HG02973 (cell line): ENCODE measurements around the gene IFNL3.
"Not testable (repeated sequence)": the region's sequence is repeated elsewhere in the genome, so short reads cannot be mapped to it uniquely, and the experiment has no call there.

ENCODE experiments used
- ATAC-seq: cut with Tn5 transposase; IDR thresholded peaks from one replicate; pipeline ENCODE4 v1.9.1; 2021; ENCODE audit warnings: moderate library complexity; ENCODE audit not compliant: unreplicated experiment

Gene IFNL3

DNA sequence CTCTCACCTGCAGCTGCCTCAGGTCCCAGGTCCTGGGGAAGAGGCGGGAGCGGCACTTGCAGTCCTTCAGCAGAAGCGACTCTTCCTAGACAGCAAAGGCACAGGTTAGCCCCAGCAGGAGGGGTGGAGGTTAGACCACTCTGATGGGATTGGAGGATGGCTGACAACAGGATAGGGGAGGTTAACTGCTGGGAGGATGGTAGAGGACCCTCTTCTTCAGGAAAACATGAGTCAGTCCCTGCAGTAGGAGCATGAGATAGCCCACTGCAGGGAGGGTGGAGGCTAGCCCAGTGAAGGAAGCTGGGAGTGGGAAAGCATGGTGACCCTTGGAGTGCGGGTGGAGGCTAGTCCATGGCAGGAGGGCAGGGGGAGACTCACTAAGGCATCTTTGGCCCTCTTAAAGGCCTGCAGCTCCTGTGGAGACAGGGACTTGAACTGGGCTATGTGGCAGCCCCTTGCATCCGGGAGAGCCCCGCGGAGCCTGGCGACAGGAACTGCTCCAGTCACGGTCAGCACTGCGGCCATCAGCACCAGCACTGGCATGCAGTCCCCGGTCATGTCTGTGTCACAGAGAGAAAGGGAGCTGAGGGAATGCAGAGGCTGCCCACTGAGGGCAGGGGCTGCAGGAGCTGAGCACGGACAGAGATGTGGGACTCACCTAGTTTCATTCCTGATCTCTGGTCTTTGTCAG lies at the start of gene IFNL3:
Gene IFNL3 (minus strand): TSS at position 597 of the 691 bp plus-strand sequence. CDS start 39 bp downstream, at position 558.
- ATAC-seq = not testable (repeated sequence)

DNA sequence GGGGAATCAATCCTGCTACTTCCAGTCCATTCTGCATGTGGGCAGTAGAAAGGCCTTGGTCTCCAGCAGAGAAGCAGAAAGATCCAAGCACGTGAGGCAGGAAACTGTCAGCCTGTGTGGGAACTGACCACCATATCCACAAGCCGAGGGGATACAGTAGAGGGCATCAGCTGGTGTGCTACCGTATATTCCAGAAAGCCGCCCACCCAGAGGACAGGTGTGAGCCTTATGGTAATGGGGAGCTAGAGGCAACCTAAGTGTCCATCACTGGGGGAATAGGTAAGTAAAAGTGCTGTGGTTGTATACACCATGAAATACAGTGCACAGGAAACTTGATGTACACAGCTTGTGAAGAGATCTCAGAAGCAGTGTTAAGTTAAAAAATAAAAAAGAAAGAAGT lies 48.6 kb upstream of the IFNL3 start:
- no peak for ATAC-seq

DNA sequence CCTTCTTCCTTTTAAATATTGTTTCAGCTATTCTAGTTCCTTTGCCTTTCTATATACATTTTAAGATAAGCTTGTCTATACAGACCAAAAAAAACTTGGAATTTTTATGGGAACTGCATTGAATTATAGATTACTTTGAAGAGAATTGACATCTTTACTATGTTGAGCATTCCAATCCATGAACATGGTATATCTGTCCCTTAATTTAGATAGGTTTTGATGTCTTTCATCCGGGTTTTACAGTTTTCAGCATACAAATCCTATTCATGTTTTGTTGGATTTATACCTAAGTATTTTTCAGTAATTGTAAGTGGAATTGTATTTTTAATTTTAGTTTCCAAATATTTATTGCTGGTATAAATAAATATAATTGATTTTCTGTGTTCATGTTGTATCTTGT lies 39.2 kb upstream of the IFNL3 start:
- no peak for ATAC-seq

DNA sequence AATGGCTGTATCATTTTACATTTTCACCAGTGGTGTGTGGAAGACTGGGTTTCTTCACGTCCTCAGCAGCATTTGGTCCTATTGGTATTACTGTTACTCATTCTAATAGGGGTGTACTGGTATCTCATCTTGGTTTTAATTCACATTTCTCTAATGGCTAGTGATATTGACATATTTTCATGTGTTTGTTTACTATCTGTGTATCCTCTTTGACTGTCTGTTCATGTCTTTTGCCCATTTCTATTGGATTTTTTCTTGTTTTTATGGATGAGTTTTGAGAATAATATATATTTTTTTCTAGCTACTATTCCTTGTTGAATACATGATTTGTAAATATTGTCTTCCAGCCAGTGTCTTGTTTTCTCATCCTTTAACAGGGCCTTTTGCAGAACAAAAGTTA lies 37.2 kb upstream of the IFNL3 start:
- no peak for ATAC-seq

DNA sequence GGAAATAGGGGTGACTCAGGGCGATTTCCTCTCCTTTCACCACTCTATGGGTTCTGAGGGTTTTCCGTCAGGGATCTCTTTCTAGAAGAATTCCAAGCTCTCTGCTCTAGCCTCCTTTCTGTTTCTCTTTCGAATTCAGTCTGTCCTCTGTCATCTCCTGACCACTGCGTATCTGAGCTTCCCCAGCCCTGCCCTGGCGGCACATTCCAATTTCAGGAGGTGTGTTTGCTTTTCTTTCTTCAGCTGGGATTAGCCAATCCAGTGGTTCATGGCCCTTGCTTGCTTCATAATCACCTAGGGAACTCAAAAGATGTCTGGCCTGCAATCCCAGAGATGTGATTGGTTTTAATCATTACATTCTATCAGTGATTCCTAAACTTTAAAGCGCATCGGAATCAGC lies 32.8 kb upstream of the IFNL3 start:
- ATAC-seq = no peak

DNA sequence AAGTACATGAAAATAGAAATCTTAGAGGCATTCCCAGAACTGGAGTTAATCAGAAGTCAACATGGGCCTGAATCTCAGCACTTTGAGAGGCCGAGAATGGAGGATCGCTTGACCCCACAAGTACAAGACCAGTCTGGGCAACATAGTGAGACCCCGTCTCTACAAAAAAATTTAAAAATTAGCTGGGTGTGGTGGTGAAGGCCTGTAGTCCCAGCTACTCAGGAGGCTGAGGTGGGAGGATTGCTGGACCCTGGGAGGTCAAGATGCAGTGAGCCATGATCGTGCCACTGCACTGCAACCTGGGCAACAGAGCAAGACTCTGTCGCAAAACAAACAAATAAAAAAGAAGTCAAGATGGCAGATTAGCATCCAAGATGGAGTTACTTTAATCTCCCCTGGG lies 31.9 kb upstream of the IFNL3 start:
- no peak for ATAC-seq

DNA sequence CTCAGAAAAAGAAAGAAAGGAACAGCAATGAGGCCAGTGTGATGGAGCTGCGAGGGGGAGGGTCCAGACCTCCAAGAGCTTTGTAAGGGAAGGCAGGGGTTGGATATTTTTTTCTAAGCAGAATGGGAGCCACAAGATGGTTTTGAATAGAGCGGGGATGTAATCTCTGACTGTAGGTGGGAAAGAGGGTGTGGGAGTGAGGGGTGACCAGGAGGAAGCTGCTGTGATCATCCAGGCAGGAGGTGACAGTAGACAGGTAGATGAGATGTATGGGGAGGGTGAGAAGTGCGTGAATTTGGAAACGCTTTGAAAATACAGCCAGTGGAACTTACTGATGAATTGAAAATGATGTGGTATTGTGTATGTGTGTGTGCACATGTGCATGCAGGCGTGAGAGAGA lies 30.8 kb upstream of the IFNL3 start:
- no peak for ATAC-seq

DNA sequence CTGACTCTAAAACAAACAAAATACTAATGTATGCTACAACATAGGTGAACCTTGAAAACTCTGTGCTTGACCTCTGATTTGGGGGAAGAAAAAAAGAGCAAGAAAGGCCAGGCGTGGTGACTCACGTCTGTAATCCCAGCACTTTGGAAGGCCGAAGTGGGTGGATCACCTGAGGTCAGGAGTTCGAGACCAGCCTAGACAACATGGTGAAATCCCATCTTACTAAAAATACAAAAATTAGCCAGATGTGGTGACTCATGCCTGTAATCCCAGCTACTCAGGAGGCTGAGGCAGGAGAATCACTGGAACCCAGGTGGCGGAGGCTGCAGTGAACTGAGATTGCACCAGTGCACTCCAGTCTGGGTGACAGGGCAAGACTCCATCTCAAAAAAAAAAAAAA lies 29.1 kb upstream of the IFNL3 start:
- not testable (repeated sequence) for ATAC-seq

DNA sequence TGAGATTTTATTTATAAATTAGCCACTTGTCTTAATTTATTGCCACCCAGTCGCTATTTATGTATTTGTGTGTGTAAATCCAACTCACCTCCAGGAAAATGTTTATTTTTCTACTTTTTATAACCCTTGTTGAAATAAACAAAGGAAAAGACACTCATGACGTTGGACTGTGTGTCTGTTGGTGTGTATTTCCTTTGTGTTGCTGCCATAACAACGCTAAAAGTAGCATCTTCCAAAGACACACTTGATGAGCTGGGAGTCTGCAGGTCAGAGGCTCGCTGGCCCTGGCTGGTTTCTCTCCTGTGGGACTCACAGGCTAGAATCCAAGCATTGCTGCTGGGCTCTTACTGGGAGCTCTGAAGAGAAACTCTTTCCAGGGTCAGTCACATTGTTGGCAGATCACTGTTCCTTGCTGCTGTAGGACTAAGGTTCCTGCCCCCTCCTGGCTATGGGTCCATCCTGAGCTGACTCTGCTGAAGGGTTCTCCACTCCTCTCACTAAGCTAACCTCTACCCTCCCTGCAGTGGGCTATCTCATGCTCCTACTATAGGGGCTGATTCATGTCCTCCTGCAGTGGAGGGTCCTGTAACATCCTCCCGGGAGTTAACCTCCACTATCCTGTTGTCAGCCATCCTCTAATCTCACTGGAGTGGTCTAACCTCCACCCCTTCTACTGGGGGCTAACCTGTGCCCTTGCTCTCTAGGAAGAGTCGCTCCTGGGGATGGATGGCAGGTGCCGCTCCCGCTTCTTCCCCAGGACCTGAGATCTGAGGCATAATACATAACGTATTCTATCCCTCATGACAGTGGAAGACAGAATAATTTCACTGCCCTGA lies 25.4 kb upstream of the IFNL3 start:
- ATAC-seq = no peak

DNA sequence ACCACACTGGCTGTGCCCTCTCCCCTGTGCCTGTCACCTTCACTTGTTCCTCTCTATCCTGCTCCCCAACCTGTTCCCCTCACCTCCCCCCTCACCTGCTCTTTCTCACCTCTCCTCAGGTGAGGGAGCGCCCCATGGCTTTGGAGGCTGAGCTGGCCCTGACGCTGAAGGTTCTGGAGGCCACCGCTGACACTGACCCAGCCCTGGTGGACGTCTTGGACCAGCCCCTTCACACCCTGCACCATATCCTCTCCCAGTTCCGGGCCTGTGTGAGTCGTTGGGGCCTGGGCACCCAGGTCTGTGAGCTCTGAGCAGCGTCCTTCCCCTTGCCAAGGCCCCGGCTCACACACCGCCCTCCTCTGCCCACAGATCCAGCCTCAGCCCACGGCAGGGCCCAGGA lies 24.6 kb upstream of the IFNL3 start:
- not testable (repeated sequence) for ATAC-seq

DNA sequence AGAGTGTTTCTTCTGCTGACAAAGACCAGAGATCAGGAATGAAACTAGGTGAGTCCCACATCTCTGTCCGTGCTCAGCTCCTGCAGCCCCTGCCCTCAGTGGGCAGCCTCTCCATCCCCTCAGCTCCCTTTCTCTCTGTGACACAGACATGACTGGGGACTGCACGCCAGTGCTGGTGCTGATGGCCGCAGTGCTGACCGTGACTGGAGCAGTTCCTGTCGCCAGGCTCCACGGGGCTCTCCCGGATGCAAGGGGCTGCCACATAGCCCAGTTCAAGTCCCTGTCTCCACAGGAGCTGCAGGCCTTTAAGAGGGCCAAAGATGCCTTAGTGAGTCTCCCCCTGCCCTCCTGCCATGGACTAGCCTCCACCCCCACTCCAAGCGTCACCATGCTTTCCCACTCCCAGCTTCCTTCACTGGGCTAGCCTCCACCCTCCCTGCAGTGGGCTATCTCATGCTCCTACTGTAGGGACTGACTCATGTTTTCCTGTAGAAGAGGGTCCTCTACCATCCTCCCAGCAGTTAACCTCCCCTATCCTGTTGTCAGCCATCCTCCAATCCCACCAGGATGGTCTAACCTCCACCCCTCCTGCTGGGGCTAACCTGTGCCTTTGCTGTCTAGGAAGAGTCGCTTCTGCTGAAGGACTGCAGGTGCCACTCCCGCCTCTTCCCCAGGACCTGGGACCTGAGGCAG lies 23.9 kb upstream of the IFNL3 start:
- ATAC-seq = not testable (repeated sequence)

DNA sequence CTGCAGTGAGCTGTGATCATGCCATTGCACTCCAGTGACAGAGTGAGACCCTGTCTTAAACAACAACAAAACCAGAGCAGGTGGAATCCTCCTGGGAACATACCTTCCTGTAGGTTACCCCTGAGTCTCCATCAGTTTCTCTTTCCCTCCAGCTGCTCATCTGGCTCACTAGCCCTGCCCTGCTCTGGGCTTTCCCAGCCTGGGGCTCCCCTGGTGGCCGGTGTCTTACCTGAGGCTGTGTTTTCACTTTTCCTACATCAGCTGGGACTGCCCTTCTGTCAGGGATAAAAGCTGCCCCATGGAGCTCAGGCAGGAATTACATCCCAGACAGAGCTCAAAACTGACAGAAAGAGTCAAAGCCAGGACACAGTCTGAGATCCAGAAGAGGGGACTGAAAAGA lies 23.3 kb upstream of the IFNL3 start, which contains the start of gene IFNL2:
Gene IFNL2 (plus strand): TSS at position 312 of the 400 bp plus-strand sequence. CDS start 173 bp downstream, outside the sequence.
- ATAC-seq = not testable (repeated sequence)

DNA sequence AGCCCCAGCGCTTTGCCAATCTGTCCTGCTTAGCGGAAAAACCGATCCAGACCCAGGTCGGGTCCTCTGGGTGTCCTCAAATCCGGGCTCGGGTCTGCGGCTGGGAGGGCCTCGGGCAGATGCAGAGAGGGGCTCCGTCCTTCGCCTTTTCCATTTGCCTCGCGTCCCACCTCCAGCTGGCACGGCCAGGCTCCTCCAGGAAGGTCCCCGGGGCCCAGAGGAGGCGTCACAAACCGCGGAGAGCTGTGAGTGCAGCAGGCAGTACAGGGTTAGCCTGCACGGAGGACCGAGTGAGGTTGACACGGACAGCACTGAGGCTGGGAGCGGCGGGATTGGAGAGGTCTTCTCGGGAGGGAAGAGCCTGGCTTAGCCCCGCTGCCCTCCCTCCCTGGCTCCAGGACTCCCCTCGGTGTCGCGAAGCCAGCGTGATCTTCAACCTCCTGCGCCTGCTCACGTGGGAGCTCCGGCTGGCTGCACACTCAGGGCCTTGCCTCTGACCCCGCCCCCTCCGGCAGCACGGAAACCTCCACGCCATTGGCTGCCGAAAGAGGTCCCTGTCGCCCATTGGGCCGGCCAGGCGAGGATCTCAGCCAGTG lies 20.6 kb upstream of the IFNL3 start:
- no peak for ATAC-seq

DNA sequence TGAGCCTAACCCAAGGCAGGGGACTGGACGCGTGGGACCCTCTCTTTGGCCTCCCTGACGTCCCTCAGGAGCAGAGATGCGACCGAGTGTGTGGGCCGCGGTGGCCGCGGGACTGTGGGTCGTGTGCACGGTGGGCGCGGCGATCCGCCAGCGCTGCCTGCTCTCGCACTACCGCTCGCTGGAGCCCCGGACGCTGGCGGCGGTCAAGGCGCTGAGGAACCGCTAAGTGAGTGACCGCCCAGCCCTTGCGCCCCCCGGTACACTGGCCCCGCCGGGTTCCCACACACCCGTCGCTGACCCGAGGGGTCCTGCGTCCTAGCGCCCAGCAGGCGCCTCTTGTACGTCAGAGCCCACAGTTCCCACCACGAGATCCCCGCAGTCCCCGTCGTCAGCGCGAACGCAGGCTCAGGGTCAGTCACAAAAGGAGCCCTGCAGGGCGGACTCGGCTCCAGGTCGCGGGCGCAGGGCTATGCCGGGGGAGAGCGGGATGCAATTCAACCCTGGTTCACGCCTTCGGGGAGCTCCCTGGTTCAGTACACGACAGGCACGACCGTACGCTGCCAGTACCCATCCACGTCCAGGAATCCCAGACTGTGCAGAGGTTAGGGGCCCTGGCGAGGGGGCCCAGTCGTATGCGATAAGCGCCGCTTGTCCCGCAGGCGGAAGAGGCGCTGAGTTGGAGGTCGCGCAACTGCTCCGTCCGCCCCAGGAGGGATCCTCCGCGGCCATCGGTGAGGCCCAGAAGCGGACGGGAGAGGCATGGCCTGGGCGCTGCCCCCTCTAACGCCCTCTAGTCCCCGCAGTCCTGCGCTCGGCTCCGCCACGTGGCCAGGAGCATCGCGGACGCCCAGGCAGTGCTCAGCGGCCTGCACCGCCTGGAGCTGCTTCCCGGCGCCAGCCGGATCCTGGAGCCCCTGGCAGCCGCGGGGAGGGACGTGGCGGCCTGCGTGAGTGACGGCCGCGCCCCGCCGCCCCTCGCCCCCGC lies 19.8 kb upstream of the IFNL3 start:
- no peak for ATAC-seq

DNA sequence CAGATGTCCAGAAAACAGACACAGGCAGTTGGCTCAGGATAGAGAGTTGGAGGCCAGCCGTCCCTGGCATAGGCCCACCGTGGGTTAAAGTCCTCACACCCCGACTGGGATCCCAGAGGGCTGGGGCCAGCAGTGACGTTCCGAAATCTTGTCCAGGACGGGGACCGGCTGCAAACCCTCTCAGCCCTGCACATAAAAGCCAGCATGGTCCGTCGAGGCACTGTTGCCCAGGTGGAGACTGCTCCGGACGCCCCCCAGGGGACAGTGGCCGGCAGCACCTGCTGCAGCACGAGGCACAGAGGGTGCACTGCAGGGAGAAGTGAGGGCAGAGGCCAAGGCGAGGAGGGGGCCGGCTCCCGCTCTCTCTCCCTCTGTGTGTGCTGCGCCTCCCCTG lies 19.1 kb upstream of the IFNL3 start:
- no peak for ATAC-seq

DNA sequence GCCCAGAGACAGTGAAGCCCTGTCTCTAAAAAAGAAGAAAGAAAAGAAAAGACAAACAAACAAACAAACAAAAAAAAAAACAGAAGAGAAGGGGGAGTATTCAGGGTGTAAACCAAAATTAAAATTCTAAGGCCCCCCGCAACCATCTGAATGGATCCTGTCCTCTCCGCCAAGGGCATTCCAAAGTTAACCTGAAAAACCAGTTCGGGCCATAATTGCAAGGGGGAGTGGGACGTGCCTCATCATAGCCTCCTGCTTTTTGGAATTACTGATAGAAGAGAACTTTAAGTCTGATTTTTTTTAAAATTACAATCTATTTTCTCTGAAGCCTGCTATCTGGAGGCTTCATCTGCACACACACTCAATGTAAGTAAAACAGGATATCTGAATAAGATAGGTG lies 17.7 kb upstream of the IFNL3 start:
- ATAC-seq = no peak

DNA sequence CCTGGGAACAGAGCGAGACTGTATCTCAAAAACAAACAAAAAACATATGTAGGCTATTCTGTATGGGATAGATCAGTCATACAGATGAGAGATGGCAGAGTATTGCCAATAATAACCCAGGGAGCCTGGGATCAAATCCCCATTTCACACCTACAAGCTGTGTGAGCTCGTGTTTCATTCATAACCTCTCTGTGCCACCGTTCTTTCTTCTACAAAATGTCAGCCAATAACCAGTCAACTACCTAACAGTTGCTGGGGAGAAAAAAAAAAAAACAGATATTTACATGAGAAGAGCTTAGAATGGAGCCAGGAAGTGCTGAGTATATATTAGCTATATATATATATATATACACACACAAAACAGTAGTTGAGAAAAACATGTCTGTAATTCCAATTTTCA lies 16.9 kb upstream of the IFNL3 start:
- ATAC-seq = no peak

DNA sequence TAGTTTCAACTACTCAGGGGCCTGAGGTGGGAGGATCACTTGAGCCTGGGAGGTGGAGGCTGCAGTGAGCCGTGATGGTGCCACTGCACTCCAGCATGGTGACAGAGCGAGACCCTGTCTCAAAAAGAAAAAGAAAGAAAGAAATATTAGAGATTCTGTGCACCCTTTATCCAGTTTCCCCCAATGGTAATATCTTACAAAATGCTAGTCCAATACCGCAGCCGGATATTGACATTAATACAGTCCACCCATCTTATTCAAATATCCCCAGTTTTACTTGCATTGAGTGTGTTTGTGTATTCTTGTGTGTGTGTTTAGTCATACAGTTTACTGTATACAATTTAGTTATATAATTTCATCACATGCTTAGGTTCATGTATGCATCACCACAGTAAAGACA lies 12.4 kb upstream of the IFNL3 start:
- no peak for ATAC-seq

DNA sequence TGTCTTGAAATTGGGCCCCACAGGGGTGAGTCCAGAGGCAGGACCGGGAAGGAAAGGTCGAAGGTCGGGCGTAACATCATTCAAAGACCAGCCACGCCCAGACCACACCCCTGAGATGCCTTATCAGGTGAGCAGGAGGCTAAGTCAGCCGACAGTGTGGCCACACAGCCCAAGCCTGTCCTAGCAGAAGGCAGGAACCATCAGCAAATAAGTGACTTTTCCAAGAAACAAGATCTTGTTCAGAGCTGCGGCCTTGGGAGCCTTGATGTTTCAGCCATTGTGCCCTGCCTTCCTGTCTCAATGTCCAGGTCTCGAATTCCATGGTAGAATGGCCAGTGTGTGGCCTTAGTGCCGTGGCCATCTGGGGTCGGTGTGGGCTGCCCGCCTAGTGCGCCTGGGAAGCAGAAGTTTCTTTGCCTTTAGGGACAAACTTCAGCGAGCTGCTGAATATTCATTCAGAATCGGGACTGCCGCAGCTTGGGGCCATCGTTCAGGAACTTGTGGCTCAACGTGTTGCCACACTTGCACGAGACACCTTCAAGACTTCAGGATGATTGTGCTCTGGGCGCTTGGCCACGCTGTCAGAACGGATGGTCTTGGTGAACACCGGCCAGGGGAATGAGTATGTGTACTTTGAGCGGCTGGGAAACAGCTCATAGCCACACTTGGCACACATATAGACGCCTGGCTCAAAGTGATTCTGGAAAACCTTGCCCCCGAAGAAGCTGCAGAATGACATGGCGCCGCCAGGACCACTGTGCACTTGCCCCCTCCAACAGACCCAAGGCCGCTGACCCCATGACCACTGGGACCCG lies 9.9 kb upstream of the IFNL3 start:
- no peak for ATAC-seq
